Smooth muscle cell (in vitro differentiated cells): ENCODE measurements around the gene IP6K1. TPM values are rescaled to one million over a fixed set of nuclear protein-coding genes. Genes with fewer than 3 reads are reported as not detected.

Experiments
- DNase-seq: peaks from one replicate; lab custom pipeline; 2025; ENCODE audit not compliant: unreplicated experiment; lab: John Stamatoyannopoulos, UW
- H2AFZ ChIP-seq: fragments of 200-600 bp; sonication (generic); 2 replicates; pipeline ENCODE4 v1.6.0; 2016; ENCODE audit warnings: antibody characterized with exemption, low read depth, mild to moderate bottlenecking
- H3F3A ChIP-seq: fragments of 200-600 bp; sonication (generic); 2 replicates; pipeline ENCODE4 v1.6.0; 2017; ENCODE audit warnings: antibody characterized with exemption, low read depth
- H3K27ac ChIP-seq: fragments of 200-600 bp; sonication (generic); 2 replicates; pipeline ENCODE4 v1.5.1; 2016; ENCODE audit warnings: low read depth, mild to moderate bottlenecking
- H3K27me3 ChIP-seq: fragments of 200-600 bp; sonication (generic); 2 replicates; pipeline ENCODE4 v1.6.1; 2016; ENCODE audit warnings: low read depth, mild to moderate bottlenecking
- H3K36me3 ChIP-seq: fragments of 200-600 bp; sonication (generic); 2 replicates; pipeline ENCODE4 v1.5.1; 2016; ENCODE audit warnings: low read depth
- H3K4me1 ChIP-seq: fragments of 200-600 bp; sonication (generic); 2 replicates; pipeline ENCODE4 v1.5.1; 2016; ENCODE audit warnings: low read depth
- H3K4me2 ChIP-seq: fragments of 200-600 bp; sonication (generic); 2 replicates; pipeline ENCODE4 v1.6.0; 2016; ENCODE audit warnings: mild to moderate bottlenecking
- H3K4me3 ChIP-seq: fragments of 200-600 bp; sonication (generic); 2 replicates; pipeline ENCODE4 v1.5.1; 2016; ENCODE audit warnings: mild to moderate bottlenecking
- H3K79me2 ChIP-seq: fragments of 200-600 bp; sonication (generic); 2 replicates; pipeline ENCODE4 v1.6.0; 2016; ENCODE audit warnings: low read depth, mild to moderate bottlenecking
- H3K9ac ChIP-seq: fragments of 200-600 bp; sonication (generic); 2 replicates; pipeline ENCODE4 v1.6.0; 2016; ENCODE audit warnings: low read depth
- H3K9me3 ChIP-seq: fragments of 200-600 bp; sonication (generic); replicated peaks from 2 replicates; pipeline ENCODE4 v1.5.1; 2016; ENCODE audit warnings: low read depth
- H4K20me1 ChIP-seq: fragments of 200-600 bp; sonication (generic); 2 replicates; pipeline ENCODE4 v1.6.0; 2016; ENCODE audit warnings: low read depth
- WGBS: methylation state at CpG from one replicate; pipeline ENCODE4 v1.1.7; 2016; ENCODE audit warnings: low lambda C conversion rate; 5-methylcytosine and 5-hydroxymethylcytosine counted together
- polyA plus RNA-seq: library from polyadenylated mRNA; unstranded; fragments of >200 nt; fragmentation: Nextera tagmentation; extraction: Ambion mirVana; gene quantifications from 2 replicates; pipeline ENCODE4 v1.2.1, GENCODE V29; 2016
- total RNA-seq: library from RNA; depleted of rRNA; stranded (reverse); fragments of >200 nt; gene quantifications from 2 replicates; pipeline ENCODE4 v1.2.3, GENCODE V29; 2014
- TF ChIP-seq, protein P1 (sequence below): fragments of 200-600 bp; sonication (generic); IDR thresholded peaks from 2 replicates; pipeline ENCODE4 v1.5.1; 2017; ENCODE audit warnings: borderline replicate concordance, mild to moderate bottlenecking, antibody characterized with exemption; ENCODE audit not compliant: insufficient read depth, poor library complexity, severe bottlenecking

Gene IP6K1
- total and polyA plus RNA-seq, 2 experiments from 2014 or later: 23.0 to 31.1 TPM

GRCh38 chr3:49757197-49757596 is 29.1 kb downstream of the IP6K1 start:
- WGBS: 82% methylated on average over 2 of the region's 2 CpGs
- Histone ChIP-seq H3K27ac (no peak overlapping the region), H4K20me1 (peaks cover 96% of the 10 kb centered on the region), H3K4me3 (no peak overlapping the region), H3K4me2 (no peak overlapping the region), H3K4me1 (no peaks in the 10 kb centered on the region), H3K9ac (no peak overlapping the region), H3K9me3 (no peaks in the 10 kb centered on the region), H3K27me3 (no peaks in the 10 kb centered on the region), H3K36me3 (no peaks in the 10 kb centered on the region), H3F3A (no peaks in the 10 kb centered on the region), H2AFZ (no peak overlapping the region), H3K79me2 (peaks cover 96% of the 10 kb centered on the region)
- TF ChIP-seq, protein P1, sequence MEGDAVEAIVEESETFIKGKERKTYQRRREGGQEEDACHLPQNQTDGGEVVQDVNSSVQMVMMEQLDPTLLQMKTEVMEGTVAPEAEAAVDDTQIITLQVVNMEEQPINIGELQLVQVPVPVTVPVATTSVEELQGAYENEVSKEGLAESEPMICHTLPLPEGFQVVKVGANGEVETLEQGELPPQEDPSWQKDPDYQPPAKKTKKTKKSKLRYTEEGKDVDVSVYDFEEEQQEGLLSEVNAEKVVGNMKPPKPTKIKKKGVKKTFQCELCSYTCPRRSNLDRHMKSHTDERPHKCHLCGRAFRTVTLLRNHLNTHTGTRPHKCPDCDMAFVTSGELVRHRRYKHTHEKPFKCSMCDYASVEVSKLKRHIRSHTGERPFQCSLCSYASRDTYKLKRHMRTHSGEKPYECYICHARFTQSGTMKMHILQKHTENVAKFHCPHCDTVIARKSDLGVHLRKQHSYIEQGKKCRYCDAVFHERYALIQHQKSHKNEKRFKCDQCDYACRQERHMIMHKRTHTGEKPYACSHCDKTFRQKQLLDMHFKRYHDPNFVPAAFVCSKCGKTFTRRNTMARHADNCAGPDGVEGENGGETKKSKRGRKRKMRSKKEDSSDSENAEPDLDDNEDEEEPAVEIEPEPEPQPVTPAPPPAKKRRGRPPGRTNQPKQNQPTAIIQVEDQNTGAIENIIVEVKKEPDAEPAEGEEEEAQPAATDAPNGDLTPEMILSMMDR: no peak
- DNase-seq: no peak

DNA sequence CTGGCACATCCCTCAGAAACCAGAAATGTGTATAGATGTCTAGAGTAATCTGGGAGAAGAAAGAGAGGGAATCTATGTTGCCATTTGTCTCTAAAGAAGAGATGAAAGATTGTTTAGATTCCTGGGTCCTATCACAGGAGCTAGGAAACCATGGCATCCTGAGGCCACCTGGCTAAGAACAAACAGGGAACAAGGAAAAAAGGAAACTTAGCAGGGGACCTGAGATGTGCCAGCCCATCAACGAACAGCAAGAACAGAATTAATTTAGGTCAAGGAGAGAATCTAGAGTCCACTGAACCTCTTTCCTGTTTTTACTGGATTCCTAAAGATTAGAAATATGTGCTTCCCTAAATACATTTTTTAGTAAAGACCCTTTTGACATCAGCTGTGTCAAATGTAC is 30.3 kb downstream of the IP6K1 start:
- H3K36me3 ChIP-seq: no peaks in the 10 kb centered on the region
- no peak for DNase-seq
- H3K9ac ChIP-seq: no peak overlapping the region
- H3K4me3 ChIP-seq: no peak overlapping the region
- peaks cover 86% of the 10 kb centered on the region for H3K79me2 ChIP-seq
- H3K4me1 ChIP-seq: no peaks in the 10 kb centered on the region
- peaks cover 91% of the 10 kb centered on the region for H4K20me1 ChIP-seq
- H3K9me3 ChIP-seq: no peaks in the 10 kb centered on the region
- H3F3A ChIP-seq: no peaks in the 10 kb centered on the region
- no peak overlapping the region for H2AFZ ChIP-seq
- 97% methylated on average over 1 of the region's 1 CpG for whole genome bisulfite sequencing
- H3K4me2 ChIP-seq: no peak overlapping the region
- H3K27me3 ChIP-seq: no peaks in the 10 kb centered on the region
- TF ChIP-seq, protein P1: no peak
- no peak overlapping the region for H3K27ac ChIP-seq

GRCh38 chr3:49754536-49754935 is 31.8 kb downstream of the IP6K1 start:
- TF ChIP-seq, protein P1: no peak
- Histone ChIP-seq H2AFZ (no peak overlapping the region), H3K79me2 (peaks cover 79% of the 10 kb centered on the region), H4K20me1 (peaks cover 89% of the 10 kb centered on the region), H3K36me3 (no peaks in the 10 kb centered on the region), H3K27ac (no peak overlapping the region), H3K27me3 (no peaks in the 10 kb centered on the region), H3K4me2 (no peak overlapping the region), H3K4me3 (no peak overlapping the region), H3F3A (no peaks in the 10 kb centered on the region), H3K9ac (no peak overlapping the region), H3K9me3 (no peaks in the 10 kb centered on the region), H3K4me1 (no peaks in the 10 kb centered on the region)
- DNase-seq: no peak
- 88% methylated on average over 1 of the region's 1 CpG for WGBS

DNA sequence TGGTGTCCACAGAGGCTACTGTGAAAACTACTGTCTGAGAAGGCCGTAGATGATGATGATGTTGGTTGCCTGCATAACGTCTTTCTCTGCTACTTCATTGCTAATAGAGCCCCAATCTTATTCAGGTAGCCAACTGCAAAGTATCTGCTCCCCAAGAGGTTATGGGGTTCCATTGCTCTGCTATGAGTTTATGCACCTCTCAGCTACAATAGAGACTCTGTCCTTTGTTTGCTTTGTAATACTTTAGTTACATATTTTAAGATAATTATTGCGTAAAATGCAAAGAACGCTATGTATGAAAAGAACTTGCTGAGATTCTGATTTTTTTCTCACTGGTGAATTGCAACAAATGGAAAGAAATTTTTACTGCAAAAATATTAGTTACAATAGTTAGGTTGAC is 34.8 kb downstream of the IP6K1 start:
- H3K4me3 ChIP-seq: no peak overlapping the region
- H3K27me3 ChIP-seq: no peaks in the 10 kb centered on the region
- H3K36me3 ChIP-seq: no peaks in the 10 kb centered on the region
- peaks cover 73% of the 10 kb centered on the region for H3K79me2 ChIP-seq
- H3K4me2 ChIP-seq: no peak overlapping the region
- H3K9ac ChIP-seq: no peak overlapping the region
- peaks cover 72% of the 10 kb centered on the region for H4K20me1 ChIP-seq
- no peak for DNase-seq
- no peaks in the 10 kb centered on the region for H3K9me3 ChIP-seq
- no peak overlapping the region for H3K27ac ChIP-seq
- no peaks in the 10 kb centered on the region for H3F3A ChIP-seq
- no peak overlapping the region for H2AFZ ChIP-seq
- TF ChIP-seq, protein P1: no peak
- H3K4me1 ChIP-seq: no peaks in the 10 kb centered on the region
- WGBS: 94% methylated on average over 4 of the region's 4 CpGs
